Measurements from ENCODE around the gene ASTE1.
A peak's percentile ranks its signal among the peaks of the same experiment; 100 is the strongest.
"Not testable (repeated sequence)": the region's sequence is repeated elsewhere in the genome, so short reads cannot be mapped to it uniquely, and the experiment has no call there.

Gene ASTE1, protein sequence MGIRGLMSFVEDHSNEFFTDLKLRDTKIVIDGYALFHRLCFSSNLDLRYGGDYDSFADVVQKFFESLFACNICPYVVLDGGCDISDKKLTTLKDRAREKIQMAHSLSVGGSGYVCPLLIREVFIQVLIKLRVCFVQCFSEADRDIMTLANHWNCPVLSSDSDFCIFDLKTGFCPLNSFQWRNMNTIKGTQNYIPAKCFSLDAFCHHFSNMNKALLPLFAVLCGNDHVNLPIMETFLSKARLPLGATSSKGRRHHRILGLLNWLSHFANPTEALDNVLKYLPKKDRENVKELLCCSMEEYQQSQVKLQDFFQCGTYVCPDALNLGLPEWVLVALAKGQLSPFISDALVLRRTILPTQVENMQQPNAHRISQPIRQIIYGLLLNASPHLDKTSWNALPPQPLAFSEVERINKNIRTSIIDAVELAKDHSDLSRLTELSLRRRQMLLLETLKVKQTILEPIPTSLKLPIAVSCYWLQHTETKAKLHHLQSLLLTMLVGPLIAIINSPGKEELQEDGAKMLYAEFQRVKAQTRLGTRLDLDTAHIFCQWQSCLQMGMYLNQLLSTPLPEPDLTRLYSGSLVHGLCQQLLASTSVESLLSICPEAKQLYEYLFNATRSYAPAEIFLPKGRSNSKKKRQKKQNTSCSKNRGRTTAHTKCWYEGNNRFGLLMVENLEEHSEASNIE

DNA sequence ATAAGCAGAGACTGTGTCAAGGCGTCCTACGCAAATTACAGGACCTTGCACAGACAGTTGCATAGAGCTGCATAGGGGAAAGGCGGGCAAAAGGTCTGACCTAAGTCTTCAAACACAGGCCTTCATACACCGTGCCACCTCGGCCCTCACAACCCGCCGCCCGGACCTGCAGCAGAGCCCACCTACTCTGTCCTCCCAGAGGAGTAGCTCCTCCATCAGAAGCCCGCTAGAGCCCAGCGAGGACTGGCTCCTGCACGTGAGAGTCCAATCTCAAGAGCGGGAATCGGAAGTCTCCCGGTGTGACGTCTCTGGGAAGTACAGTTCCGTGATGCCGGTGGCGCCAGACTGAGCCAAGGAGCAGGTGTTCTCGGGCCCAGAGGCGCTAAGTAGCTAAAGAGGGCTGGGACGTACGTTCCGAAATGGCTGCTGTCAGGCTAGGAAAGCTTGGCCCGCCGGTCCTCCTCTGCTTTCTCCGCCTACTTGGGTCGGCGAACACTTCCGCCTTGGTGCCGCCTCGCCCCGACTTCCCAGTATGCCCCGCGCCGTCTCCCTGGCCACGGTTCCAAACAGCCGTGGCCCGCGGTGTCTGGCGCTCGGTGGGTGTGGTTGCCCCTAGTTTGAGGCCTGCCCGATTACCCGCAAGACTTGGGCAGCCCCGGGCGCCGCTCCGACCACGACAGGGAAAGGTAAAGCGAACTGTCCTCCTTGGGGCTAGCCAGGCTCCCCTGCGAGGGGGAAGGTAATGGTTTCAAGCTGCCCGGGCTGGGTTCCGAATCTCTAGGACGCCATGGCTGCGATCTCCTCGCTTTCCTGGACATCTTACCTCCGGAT is at the start of gene ASTE1, which contains the start of gene NEK11:
Gene ASTE1, minus strand, starts transcription at position 505 of the 831 bp plus-strand sequence. CDS start 1,519 bp downstream, outside the sequence.
Gene NEK11, plus strand, starts transcription at position 557 of the 831 bp plus-strand sequence. CDS start 2,832 bp downstream, outside the sequence.
- DNase-seq = peak; percentile 80 to 97 (median 92)
- intact Hi-C loops (cut with DNase I) = loop anchor here (10.0 kb wide), 1 partner anchor 132 kb away; the partner anchor contains the start of gene ATP2C1

GRCh38 chr3:131075632-131076328 is 49.2 kb upstream of the ASTE1 start:
- no peak for DNase-seq
- intact Hi-C loops (cut with DNase I) = no loop called here

- no peak for DNase-seq
- intact Hi-C loops (cut with DNase I) = no loop called here
Measured at GRCh38 chr3:131072845-131073244, 46.2 kb upstream of the ASTE1 start.

DNA sequence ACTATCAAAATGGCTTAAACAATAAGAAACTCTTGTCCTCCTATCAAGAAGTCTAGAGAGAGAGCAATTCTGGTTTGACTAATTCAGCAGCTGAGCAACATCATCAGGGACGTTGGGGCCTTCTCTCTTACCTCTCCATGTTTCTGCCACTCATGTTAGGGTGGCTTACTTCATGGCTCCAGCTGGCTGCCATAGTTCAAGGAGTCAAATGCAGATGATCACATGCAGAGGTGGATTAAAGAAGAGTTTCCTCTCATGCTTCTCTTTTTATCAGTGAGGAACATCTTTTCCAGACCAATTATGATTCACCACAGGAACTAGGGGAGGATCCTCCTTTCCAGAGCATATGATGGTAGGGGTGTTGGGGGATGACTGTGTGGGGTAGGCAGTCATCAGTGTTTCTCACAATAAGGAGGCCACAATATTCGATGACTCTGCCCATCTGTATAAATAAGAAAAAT is 45.5 kb upstream of the ASTE1 start:
- intact Hi-C loops (cut with DNase I) = no loop called here
- DNase-seq = no peak

DNA sequence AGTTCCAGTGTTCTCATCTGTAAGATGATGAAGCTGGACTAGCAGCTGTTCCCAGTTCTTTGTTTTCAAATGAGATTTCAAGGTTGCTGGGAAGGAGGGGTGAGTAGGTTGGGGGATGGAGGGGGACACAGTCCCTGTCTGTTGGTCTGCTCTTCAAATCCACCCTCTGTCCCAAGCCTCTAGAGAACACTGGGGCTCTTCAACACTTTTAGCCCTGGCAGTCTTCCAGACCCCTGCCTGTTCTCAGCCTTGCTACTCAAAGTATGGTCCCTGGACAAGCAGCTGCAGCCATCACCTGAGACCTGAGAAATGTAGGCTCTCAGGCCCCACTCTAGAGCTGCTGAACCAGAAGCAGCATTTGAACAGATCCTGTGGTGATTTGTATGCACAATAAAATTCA is 41.4 kb upstream of the ASTE1 start:
- intact Hi-C loops (cut with DNase I) = no loop called here
- DNase-seq = peak in 1 of 42 donors; percentile 12

DNA sequence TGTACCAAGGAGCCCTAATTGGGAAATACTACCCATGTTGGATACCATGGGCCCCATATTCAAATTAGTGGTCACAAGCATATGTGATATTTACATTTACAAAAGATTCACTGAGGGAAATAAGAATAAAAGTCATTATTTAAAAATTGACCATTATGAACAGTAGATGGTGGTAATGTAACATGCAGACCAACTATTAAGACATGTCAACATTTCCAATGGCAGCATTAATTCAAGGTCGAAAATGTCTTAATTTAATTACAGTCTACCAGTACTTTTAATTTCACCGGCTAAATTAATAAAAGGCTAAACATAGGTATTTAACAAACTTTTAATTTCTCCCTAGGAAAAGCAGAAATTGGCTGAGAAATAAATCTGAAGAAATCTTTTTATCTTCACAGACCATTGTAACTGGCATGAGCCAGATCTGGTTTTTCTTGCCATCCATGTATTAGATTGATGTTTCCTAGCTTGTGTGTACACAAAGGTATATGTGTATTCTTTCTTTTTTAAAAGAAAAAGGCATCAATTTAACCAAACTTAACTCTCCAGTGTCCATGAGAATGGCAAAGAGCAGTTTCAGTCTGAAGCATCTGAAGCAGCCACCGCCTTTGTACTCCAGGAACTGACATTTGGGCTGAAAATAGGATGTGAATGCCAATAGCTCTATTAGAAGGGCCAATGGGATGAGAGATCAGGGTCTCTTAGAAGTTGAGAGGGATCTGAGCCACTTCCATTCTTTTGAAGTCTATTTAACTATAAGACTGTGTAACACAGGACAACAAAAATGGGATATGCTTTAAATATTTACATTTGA is 26.6 kb upstream of the ASTE1 start:
- intact Hi-C loops (cut with DNase I) = no loop called here
- no peak for DNase-seq

GRCh38 chr3:131050001-131050400 is 23.4 kb upstream of the ASTE1 start:
- intact Hi-C loops (cut with DNase I) = no loop called here

DNA sequence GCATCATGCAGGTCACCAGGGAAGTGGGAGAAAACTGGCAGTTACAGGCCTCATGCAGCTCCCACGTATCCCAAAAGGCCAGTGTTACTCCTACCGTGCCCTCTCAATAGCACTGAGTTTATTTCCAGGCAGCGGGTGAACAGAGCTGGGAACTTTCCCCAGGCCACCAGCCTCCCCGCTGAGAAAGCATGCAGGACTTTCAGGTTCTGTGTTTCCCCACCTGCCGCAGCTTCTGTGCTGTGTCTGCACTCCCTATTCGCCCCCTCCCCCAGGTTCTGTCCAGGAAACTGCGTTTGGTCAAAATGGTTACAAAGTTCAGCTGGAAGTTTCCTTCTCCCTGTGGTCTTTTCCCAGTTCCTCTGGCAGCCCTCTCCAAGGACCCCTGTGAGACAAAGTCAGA is 21.4 kb upstream of the ASTE1 start:
- intact Hi-C loops (cut with DNase I) = no loop called here
- no peak for DNase-seq

More at GRCh38 chr3:131050001-131050400, 23.4 kb upstream of the ASTE1 start:
- DNase-seq = no peak

DNA sequence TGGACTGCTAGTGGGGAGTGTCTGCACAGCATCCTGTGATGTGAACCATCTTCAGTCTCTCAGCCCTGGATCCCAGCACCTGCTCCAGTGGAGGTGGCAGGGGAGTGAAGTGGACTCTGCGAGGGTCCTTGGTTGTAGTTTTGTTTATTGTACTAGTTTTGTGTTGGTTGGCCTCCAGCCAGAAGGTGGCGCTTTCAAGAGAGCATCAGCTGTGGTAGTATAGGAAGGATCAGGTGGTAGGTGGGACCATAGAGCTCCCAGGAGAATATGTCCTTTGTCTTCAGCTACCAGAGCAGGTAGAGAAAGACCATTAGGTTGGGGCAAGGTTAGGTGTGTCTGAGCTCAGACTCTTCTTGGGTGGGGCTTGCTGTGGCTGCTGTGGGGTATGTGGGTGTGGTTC is 21.0 kb upstream of the ASTE1 start:
- no peak for DNase-seq
- intact Hi-C loops (cut with DNase I) = no loop called here

- DNase-seq; intact Hi-C loops (cut with DNase I): not testable (repeated sequence)
Measured at GRCh38 chr3:131042271-131042985, 15.8 kb upstream of the ASTE1 start.

DNA sequence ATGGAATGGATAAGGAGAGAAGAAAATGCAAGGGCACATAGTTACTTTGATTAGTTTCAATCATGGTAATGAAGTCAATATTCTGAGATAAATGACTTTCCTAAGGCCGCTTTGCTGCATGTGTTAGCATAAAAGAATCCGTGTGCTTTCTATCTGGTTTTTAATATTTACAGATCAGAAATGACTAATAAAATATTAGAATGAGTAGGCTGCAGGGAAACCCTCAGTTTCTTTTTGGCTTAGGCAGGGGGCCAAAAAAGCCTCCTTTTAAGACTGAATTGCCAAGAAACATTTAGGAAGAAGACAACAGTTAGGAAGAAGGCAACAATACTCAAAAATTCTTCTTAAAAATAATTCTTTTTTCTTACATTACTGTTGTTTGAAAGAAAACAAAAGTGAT is 11.7 kb upstream of the ASTE1 start:
- no peak for DNase-seq
- intact Hi-C loops (cut with DNase I) = no loop called here

GRCh38 chr3:131036986-131037385 is 10.4 kb upstream of the ASTE1 start:
- no peak for DNase-seq
- intact Hi-C loops (cut with DNase I) = no loop called here

DNA sequence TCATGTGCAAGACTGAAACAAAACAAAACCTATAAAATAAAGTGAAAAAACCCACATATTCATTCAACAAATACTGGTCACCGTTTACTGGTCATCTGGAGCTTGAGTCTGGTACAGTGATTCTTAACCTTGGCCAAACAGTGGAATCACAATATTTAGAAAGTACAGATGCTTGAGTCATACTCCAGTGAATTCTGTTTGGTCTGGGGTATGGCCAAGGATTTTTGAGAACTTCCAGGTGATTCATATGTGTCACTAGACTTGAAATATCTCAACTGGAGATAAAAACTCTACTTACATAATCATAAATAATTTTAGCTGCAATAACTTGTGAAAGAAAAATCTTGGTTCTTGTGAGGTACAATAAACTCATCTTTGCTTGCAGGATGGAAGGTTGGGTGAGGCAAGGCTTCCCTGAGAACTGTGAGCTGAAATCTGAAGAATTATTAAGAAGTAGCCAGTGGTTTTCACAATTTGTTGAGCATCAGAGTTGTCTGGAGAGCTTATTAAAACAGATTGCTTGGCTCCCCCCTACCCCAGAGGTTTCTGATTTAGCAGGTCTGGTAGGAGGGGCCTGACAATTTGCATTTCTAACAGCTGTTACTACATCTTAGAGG is 9.7 kb upstream of the ASTE1 start:
- DNase-seq = no peak
- intact Hi-C loops (cut with DNase I) = no loop called here

DNA sequence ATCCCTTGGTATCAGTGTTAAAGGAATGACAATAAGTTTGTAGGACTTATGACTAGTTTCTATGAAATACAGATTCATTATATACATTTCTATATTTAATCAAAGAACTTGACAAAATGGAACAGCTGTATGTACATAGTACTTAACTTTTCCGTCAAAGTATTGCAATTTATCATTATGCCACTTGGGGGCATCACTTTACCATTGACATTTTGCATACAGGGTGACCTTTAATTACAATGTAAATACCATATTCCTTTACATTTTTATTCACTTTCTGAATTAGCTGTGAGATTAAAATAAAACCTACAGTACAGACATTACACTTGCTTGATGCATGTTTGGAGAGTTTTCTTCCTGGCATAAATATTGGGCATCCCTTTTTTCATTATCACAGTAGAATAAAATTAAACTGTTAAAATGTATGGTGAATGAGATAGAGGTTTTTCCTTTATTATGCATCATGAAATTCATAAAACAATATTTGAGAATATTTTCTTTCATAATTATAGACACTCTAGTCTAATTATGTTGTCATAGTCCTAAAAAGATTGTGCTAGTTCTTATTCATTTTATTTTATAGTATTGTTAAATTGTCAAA is 7.0 kb upstream of the ASTE1 start:
- intact Hi-C loops (cut with DNase I) = loop anchor here (5.0 kb wide), 1 partner anchor 469 kb away; the partner anchor contains the start of gene MRPL3
- DNase-seq = peak in 7 of 42 donors; percentile 18 to 60 (median 27)

- no peak for DNase-seq
- intact Hi-C loops (cut with DNase I) = loop anchor here (5.0 kb wide), 1 partner anchor 471 kb away; the partner anchor contains the start of gene MRPL3
Measured at GRCh38 chr3:131031660-131032059, 5.0 kb upstream of the ASTE1 start.

DNA sequence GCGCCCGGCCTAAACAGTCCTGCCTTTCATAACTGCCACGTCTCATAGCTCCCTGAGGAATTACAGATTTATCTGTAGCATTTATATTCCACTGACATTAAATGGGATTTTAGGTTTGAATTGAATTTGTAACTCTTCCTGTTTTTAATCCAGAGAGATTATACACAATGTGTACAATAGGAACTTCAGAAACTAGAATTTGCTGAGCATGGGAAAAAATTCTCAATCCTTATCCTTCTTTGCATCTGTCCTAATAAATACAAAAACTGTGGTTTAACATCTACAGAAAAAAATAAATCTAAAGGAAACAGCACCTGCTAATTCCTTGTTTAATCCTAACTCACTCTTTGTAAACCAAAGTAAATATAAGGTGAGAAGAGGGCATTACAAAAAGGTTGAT is 2.2 kb upstream of the ASTE1 start:
- intact Hi-C loops (cut with DNase I) = loop anchor here (10.0 kb wide), 1 partner anchor 134 kb away; the partner anchor contains the start of gene ATP2C1
- DNase-seq = no peak

All from head of caudate nucleus (tissue), 42 donors.